ENCODE measurements around the gene GSG1.
A peak's percentile ranks its signal among the peaks of the same experiment; 100 is the strongest.

Gene GSG1

DNA sequence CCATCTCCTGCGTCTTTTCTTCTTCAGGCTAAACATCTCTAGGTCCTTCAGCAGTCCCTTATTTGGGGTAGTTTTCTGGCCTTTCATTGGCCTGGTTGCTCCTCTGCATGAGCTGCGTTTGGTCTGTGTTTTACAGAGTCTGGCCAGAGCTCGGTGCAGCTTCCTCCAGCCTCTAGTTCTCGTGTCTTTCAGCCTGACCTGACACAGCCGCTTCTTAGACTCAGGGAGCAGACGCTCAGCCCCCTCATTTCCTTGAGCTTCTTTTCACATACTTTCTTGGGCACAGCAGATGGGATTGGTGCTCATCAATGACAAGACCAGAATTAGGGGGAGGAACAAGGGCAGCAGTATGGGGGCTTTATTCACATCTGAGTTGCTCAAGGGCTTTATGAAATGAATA is 13.6 kb upstream of the GSG1 start:
- no peak for DNase-seq

DNA sequence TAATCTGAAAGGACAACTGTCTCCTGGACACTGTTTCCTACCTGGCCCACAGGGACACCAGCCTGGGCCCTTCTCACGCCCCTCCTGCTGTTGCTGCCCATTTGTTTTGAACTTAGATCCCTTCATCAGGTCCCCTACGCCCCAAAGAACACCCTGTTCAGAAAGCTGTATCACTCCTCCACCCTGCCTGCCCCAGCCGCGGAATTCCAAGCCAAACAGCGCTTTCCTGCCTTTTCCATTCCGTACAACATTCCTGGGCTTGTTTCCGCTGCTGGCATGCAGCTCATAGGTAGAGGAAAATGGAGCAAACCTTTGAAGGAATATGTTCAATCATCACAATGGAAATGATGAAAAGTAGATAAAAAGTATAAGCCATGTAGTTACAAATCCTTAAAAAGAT is 12.8 kb upstream of the GSG1 start:
- no peak for DNase-seq

DNA sequence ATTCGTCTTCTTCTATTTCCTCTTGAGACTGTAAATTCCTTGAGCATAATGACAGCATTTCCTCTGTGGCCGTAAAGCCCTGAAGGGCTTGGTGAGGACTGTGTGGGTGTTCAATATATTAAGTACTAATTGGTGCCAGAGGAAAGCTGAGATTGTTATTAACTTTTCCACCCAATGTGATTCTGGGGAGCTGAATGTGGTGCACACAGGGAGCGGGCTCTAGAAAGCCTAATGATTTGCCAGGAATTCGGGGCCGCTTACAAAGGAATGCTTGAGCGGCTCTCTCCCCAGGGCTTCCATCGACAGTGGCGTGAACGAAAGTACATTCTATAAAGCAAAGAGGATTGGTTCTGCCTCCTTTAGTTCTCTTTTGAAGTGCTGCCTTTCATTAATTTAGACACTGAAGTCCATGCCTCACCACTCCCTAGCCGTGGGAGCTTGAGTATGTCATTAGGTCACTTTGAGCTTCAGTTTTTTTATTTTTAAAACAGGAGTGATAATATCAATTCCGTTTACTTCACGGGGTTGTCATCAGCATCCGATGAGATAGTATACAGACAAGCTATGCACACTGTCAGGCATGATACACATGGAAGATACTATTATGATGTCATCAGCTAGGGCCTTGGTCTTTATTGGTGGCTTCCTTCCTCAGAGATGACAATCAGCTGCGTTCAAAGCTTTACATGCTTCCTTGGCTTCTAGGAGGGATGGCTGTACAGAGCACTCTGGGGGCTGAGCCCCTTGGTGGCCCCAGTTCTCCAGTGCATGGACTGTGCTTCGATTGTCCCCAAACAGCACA is 11.0 kb upstream of the GSG1 start:
- no peak for DNase-seq

DNA sequence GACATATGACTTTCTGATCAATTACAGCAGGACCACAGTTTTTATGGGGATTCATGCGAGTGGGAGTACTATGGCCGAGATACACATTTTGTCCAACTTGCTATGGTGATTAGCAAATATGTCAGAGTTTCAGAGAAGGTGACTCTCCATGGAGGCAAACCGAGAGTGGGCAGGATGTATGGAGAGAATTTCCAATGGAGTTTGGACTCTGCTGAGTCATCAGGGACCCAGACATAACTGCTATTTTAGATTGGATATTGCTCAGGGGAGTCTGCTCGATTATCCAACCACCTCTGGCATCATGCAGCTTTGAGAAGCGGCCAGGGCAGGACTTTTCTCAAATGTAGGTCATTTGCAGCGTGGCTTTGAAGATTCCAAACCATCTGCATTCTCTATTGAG is 9.5 kb upstream of the GSG1 start:
- no peak for DNase-seq

DNA sequence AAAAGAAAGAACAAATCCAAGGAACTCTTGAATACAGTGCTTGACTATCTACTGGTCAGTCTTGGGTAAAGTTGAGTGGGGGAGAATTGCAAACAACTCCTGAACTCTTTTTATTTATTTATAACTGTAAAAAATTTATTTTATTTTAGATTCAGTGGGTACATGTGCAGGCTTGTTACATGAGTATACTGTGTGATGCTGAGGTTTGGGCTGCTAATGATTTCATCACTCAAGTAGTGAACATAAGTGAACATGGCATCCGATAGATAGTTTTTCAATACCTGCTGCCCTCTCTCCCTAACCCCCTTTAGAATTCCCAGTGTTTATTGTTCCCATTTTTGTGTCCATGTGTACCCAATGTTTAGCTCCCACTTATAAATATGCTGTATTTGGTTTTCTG is 3.2 kb upstream of the GSG1 start:
- no peak for DNase-seq

DNA sequence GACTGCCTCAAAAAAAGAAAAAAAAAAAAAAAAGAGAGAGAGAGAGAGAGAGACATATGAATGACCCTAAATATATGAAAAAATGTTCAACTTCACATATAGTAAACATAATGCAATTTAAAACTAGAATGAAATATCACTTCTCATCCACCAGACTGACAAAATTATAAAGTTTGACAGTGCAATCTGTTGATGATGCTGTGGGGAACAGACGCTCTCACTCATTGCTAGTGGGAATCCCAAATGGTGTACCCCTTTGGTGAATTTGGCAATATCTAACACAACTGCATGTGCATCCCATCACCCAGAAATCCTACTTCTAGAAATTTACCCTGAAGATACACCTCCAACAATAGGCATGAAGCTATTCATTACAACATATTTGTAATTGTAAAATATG is 2.3 kb upstream of the GSG1 start:
- DNase-seq, result no peak

DNA sequence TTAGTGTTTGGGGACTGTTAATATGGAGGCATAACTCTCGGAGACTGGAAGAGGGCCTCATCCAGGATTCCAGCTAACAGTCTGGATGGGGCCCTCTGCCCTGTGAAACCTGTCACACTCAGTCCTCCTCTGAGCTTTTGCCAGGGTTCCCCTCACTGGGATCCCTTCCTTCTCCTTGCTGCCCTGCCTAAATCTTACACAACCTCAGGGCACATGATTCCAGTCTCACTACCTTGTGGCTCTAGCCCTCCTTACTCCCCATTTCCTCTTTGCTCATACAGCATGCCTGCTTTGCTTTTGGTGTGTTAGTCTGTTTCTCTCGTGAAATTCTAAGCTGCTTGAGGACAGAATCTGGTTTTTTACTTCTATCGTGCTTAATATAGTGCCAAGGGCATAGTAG is 942 bp upstream of the GSG1 start:
- DNase-seq, result no peak

DNA sequence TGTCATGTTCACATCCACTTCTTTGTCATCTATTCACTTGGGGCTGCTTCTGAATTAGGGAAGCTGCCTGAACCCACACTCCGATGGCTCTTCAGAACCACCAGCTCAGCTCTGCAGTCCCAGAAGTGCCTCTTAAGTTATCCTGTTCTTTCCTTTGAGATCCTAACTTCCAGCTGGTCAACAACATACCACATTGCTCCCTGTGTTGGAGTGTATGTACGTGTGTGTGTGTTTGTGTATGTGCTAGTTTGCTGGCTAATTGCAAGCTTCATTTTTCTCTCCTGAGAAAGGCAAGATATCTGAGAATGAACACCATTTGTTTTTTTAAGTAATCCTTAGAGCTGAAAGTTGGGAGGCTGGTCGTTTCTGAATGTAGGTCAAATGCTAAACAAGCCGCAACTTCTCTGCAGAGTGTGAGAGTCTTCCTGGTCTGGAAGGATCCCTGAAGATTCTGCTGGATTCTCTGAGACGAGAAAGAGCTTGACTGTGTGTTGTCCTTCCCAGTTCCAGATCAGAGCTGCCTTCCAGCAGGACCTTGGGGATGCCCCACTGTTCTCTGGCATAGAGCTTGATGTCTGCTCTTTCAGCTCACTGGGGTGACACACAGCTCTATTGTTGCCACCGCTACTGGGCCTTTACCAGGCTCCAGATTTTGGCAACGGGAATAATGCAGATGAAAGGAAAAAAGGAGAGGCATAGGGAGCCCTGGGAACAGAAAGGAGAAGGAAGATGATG is 839 bp downstream of the GSG1 start:
- DNase-seq, result no peak

DNA sequence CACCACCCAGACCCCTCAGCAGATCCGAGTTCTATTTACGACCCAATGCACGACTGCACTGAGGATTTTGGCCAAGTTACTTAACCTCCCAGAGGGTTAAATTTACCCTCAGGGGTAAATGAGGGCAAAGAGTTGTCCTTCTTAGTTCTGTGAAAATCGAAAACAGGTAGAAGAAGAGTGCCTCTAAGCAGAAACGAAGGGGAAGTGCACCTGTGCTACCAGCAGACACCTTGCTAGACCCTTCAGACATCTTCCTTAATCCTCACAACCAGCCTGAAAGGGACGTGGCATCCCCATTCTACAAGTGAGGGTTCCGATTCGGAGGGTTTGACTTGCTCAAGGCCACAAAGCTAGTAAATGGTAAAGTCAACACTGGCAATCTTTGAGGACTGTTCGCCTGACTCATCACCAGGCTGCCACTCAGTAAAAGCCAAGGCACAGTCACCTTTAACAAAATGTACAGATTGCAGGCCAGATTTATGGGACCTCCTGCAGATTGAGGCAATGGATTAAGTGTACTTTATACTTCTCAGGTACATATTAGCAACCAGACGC is 1.6 kb downstream of the GSG1 start:
- peak; percentile 40 for DNase-seq

DNA sequence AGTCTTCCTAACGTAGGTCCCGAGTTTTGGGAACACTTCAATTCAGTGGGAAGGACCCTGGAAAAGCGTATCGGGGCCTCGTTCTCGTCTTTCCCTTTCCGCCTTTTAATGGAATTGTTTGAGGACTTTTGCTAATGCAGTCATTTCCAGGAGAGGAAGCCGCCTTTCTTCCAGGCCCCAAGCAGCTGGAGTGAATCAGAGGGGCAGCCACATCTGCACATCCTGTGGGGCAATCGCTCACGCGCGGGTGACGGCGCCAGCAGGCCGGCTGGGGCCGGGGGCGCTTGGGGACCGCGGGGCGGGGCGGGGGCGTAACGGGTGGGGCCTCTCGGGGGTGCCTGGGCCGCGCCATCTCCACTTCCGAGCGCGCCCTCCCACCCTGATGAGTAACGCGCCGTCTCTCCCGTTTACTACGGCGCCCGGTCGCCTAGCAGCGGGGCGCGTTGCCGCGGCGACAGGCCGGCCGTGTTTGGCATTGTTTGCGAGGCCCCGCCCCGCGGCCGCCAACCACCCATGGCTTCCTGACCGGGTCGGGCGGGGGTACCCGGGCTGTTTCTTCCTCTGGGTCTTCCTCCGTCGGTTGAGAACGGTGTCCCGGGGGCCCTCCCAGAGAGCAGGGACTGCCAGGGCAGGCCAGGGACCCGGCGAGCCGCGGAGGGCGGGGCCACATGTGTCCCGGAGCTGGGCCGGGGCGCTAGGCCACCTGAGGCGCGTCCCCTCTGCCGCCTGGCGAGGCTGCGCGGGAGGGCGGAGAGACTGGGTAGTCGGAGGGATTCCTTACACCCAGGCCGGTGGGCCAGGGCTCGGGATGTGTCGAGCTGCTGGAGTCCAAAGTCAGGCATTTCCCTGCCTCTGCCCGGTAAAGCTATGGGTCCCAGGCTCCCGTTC is 2.3 kb downstream of the GSG1 start:
- peak; percentile 87 for DNase-seq

DNA sequence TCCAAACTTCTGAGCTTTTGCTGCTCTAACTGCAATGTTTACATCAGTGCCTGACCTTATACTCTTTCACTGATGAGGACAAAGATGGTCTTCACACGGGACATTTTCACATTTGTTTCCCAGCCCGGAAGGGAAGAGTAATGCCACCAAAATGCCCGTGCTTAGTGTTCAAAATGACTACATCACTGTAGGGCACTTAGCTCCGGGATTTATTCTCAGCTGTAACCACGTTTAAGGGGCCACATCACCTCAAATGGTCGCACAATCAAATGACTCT is 2.9 kb downstream of the GSG1 start:
- no peak for DNase-seq

DNA sequence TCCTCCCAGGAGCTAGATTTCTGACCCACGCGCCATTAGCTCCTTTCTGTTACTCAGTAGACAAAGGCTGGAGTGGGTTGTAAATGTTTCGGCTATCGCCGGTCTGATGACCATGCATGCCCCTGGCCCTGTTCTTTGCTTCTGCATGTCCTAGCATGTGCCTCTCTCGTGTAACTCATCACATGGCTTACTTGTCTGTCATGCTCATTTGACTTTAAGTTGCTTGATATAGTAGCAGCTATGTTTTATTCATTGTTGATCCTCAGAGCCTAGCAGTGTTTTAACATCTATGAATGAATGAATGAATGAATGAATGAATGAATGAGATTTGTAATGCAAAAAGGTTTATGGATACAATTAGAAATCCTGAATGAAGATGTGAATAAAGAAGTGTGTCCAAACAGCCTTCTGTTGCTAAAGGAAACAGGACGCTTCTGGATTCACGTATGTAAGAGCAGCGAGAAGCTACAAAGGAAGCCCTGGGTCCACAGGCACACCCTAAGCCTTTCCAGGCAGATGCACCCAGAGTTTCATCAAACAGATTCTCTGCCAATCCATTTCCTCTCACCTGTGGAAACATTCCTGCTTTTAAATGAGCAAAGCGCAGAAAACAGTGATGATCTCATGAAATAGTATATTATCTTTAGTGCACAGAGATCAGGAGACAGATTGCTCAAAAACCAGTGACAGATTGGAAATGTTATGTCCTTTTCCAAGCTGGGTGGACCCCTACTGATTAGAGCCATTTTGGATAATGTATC is 3.4 kb downstream of the GSG1 start:
- peak; percentile 9 for DNase-seq

DNA sequence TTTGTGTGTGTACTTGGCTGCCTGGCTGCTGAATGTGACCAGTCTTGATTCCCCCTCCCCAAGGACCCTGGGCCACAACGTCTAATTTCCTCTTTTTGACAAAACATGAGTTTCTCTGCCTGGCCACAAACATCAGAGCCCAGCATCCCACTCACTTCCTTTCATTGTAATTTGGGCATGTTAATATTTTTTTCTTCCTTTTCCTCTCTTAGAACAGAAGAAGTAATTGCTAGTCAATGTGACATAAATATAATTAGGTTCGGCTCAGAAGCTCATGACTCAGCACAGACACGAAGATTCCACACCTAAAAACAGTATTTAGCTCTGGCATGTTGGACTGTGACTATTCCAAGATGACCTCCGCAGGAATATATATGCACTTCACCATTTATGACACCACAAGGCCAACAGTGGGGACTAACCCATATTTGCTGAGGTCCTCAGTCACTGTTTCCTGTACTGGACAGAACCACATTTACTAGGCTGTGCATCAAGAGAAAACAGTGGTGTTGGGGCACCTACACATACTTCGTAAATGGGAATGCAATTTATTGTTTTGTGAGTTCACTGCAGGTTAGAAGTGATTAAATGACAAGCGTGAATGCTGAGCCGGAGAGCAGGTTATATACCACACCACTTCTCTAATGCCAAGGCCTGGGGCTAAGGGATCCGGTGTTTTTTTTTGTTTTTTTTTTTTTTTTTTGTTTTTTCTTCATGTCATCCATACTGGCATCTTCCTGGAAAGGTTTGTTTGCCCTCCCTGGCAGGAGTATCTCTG is 4.2 kb downstream of the GSG1 start:
- DNase-seq, result no peak

DNA sequence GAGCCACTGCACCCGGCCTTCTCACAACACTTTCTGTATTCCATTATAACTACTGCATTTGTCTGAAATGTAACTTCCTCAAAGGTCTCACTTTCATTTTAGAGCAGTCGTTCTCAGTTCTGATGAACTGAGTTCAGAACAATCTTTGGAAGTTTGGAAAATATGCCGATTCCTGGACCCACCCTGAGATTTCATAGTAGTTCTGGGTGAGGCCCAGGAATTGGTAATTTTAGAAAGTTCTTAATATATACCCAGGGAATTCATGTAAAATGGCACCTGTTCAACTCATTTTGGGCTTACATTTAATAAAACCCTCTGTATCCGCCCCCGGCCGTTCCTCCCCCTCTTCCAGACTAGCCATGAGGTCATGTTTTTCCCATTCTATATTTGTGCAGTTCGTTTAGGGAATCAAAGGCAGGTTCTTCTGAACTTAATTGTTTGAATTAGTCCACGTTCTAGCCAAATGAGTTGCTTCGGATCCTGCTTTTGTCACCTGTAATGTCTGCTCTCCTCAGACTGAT is 5.9 kb downstream of the GSG1 start:
- DNase-seq, result peak; percentile 14

DNA sequence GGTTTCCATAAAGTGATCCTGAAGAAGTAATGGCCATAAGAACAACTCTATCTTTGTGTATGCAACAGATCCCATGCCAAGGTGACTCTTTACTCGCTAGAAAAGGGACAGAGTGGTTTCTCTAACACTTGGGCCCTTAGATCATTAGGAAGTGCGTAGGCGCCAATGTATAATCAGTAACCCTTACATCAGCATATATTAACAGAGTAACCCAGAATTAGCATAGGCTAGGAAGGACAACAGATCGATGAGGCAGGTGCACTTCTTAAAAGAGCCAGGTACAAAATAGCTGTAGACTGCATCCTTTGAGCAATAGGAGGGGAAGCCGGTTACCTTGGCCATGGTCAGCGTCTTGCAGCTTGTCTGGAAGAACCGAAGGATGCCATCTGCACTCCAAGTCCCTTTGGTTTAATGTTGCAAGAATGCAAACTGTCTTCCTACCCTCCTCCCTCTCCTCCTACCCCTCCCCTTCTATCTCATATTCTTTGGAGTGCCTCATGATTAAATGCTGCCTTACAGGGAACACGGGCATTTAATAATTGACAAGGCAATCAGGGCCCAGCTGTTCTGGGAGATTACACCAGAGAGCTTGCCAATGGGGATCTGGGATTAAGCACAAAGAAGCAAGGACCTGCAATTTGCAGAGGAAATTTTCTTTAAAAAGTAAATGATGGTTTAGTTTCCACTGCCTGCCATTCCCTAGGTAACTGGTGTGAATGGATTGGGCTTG is 8.0 kb downstream of the GSG1 start:
- DNase-seq, result no peak

DNA sequence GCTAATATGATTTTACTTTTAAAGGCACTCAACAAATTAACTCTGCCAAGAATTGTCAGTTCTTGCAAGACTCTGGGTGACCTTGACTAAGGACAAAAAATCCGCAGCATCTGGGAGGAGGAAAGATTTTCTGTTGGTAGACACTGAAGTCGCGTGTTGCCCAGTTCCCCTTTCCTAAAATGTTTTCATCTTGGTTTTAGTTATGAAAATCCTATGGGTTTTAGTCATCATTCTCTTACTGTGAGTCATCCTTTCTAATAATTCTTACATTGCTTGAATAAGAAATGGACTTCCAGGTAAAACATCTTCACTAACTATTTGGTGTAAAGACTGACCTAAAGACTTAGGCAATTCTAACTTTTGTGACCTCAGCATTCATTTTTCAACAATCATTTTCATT is 9.1 kb downstream of the GSG1 start:
- peak; percentile 30 for DNase-seq

DNA sequence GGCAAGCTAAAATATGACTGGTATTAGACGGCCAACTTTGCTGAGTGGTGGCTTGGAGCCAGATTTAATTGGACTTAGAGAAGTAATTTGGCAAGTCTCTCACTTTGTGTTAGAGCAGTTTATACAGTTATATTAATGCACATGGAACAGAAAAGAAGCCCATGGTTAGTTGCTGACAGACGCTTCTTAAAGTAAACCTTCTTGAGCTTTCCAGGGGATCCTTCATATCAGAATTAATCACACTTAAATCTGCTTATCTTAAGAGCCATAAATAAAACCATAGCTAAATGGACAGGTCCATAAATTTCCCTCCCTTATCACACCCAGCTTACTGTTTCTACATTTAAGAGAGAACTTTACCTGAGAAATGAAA is 9.6 kb downstream of the GSG1 start:
- DNase-seq, result no peak

DNA sequence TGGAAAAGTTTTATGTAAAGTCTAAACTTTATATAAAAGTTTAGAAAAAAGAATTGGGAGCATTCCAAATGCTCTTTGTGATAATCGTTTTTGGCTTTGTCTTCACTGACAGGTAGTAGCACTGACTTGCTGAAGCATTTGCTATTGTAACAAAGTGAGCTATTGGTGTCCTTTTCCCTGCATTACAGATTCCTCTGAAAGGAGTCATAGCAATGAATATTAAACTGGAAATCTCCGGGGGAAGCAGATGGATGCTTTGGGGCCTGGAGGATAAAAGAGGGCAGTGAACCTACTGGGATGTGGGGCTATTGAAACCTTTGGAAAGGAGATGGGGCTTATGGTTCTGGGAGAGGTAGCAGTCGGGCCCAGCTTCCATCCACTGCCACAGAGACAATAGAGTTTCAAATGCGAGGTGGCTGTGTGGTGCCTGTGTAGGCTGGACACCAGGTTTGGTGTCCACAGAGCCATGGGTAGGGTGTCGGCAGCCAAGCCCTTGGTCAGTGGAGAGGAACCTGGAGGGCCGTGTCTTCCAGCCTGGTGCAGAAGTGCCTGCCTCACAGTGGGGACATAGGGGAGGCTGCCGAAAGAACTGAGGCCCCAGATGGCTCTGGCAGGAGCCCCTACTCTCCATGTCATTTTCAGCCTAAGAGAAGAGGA is 10.1 kb downstream of the GSG1 start:
- no peak for DNase-seq

DNA sequence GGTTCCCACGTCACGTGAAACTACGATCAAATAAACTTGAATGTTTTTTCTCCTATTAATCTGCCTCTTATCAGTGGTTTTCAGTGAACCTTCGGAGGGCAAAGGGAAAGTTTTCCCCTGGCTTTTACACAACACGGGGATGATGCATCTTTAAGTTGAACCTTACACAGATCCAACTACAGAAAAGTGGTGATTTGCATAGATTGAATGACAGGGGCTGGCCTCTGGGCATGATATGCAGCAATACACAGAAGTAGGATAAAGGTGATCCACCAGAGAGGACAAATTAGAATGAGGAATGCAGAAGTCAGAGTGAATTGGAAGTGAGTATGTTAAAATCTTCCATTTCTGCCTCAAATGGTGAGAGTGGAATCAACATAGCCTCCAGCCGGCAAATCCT is 11.6 kb downstream of the GSG1 start:
- DNase-seq, result no peak

DNA sequence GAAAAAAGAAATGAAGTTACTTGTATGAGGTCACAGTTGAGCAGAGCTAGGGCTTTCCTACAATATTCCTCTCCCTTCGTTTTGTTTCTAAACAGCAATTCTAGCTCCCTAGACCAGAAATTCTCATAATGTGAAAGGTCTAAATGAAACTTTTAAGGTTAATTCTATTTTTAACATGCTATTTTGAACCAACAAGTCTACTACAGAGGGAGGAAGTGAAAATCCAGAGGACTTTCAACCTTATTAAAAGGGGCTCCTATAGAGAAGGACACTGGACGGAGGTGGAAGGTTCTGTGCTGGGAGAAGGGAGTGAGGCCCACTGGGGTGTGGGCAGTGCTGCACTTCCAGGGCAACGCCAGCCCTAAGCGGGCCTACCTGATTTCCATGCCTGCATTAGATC is 13.4 kb downstream of the GSG1 start:
- no peak for DNase-seq

DNA sequence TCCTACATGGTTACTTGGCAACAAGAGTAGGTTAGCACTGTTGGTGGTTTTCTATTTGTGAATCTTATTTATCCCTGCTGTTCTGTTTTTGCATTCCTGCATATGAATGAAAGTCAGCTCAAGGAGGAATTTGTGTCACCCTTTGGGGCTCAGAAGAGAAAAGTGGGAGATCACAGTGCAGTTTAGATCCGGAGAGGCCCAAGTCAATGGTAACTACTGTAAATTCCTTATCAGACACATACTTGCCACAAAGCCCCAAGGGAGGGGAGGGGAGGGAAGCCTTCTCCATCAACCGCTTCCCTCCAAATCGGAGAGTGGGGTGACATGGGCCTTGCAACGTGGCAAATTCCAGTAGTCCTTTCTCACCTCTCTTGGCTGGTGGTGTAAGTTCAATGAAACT is 15.0 kb downstream of the GSG1 start:
- no peak for DNase-seq

All from RPMI8226 (cell line).